Measurements from ENCODE around the gene MIGA2.

Gene MIGA2

DNA sequence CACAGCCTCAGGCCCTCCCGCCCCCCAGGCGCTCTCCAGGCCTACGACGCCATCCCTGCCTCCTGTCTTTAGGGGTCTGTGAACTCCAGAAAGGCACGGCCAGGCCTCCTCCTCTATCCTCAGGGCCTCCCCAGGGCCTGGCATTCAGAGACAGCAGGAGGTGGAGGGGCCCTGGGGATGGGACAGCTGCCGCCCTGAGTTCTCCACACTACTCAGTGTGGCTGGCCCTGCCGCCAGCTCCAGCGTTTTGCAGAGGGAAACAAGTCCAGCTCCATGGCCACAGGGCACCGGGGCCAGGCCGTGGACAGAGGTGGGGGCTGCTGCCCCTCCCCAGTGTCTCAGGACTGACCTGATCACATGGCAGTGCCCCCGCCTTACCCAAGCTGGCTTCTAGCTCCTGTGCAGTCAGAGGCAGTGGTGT is 24.7 kb upstream of the MIGA2 start:
- Histone ChIP-seq H3K4me3 (ENCODE audit: low read depth, low read length, poor library complexity, severe bottlenecking) (no peak overlapping the region), H3K27me3 (ENCODE audit: insufficient read depth, low read length) (no peaks in the 10 kb centered on the region), H2AFZ (ENCODE audit: low read length) (no peak overlapping the region), H3K4me2 (ENCODE audit: low read length) (no peak overlapping the region), H3K79me2 (ENCODE audit: insufficient read depth, low read length) (no peaks in the 10 kb centered on the region), H3K9me3 (ENCODE audit: low read length) (no peaks in the 10 kb centered on the region), H3K27ac (ENCODE audit: low read depth, low read length, poor library complexity, severe bottlenecking) (no peak overlapping the region), H3K4me1 (ENCODE audit: insufficient read depth, low read length, severe bottlenecking) (no peaks in the 10 kb centered on the region), H3K9me2 (ENCODE audit: low read depth, low read length) (no peaks in the 10 kb centered on the region), H3K9ac (ENCODE audit: low read length) (no peak overlapping the region), H3F3A (ENCODE audit: insufficient read depth, low read length) (no peaks in the 10 kb centered on the region), H4K20me1 (ENCODE audit: insufficient read depth, low read length) (no peaks in the 10 kb centered on the region), H3K36me3 (ENCODE audit: insufficient read depth, low read length) (peaks cover 72% of the 10 kb centered on the region)
- no peak for TF ChIP-seq CTCF (IDR thresholded peaks at IDR 0.05; ENCODE audit: low read length)

- no peaks in the 10 kb centered on the region for H3K79me2 ChIP-seq (ENCODE audit: insufficient read depth, low read length)
- H3K4me3 ChIP-seq (ENCODE audit: low read depth, low read length, poor library complexity, severe bottlenecking) = no peak overlapping the region
- H3K9me2 ChIP-seq (ENCODE audit: low read depth, low read length) = no peaks in the 10 kb centered on the region
- H3K9ac ChIP-seq (ENCODE audit: low read length) = no peak overlapping the region
- H3K36me3 ChIP-seq (ENCODE audit: insufficient read depth, low read length) = peaks cover 66% of the 10 kb centered on the region
- H4K20me1 ChIP-seq (ENCODE audit: insufficient read depth, low read length) = no peaks in the 10 kb centered on the region
- no peak overlapping the region for H3K27ac ChIP-seq (ENCODE audit: low read depth, low read length, poor library complexity, severe bottlenecking)
- no peaks in the 10 kb centered on the region for H3F3A ChIP-seq (ENCODE audit: insufficient read depth, low read length)
- H3K27me3 ChIP-seq (ENCODE audit: insufficient read depth, low read length) = no peaks in the 10 kb centered on the region
- no peak overlapping the region for H3K4me2 ChIP-seq (ENCODE audit: low read length)
- no peaks in the 10 kb centered on the region for H3K4me1 ChIP-seq (ENCODE audit: insufficient read depth, low read length, severe bottlenecking)
- no peak overlapping the region for H2AFZ ChIP-seq (ENCODE audit: low read length)
- no peaks in the 10 kb centered on the region for H3K9me3 ChIP-seq (ENCODE audit: low read length)
- TF ChIP-seq EZH2 (IDR thresholded peaks at IDR 0.05; ENCODE audit: borderline replicate concordance, low read length) (no peak), CTCF (IDR thresholded peaks at IDR 0.05; ENCODE audit: low read length) (no peak)
These were observed 24.1 kb upstream of the MIGA2 start for GRCh38 chr9:129012343-129012742.

- H4K20me1 ChIP-seq (ENCODE audit: insufficient read depth, low read length) = no peaks in the 10 kb centered on the region
- H3K9me3 ChIP-seq (ENCODE audit: low read length) = no peaks in the 10 kb centered on the region
- H3K27ac ChIP-seq (ENCODE audit: low read depth, low read length, poor library complexity, severe bottlenecking) = no peak overlapping the region
- no peak overlapping the region for H2AFZ ChIP-seq (ENCODE audit: low read length)
- H3F3A ChIP-seq (ENCODE audit: insufficient read depth, low read length) = no peaks in the 10 kb centered on the region
- no peaks in the 10 kb centered on the region for H3K27me3 ChIP-seq (ENCODE audit: insufficient read depth, low read length)
- H3K9me2 ChIP-seq (ENCODE audit: low read depth, low read length) = no peaks in the 10 kb centered on the region
- H3K4me3 ChIP-seq (ENCODE audit: low read depth, low read length, poor library complexity, severe bottlenecking) = no peak overlapping the region
- no peak overlapping the region for H3K4me2 ChIP-seq (ENCODE audit: low read length)
- TF ChIP-seq EZH2 (IDR thresholded peaks at IDR 0.05; ENCODE audit: borderline replicate concordance, low read length) (no peak), CTCF (IDR thresholded peaks at IDR 0.05; ENCODE audit: low read length) (no peak)
- H3K4me1 ChIP-seq (ENCODE audit: insufficient read depth, low read length, severe bottlenecking) = no peaks in the 10 kb centered on the region
- no peaks in the 10 kb centered on the region for H3K79me2 ChIP-seq (ENCODE audit: insufficient read depth, low read length)
- H3K9ac ChIP-seq (ENCODE audit: low read length) = no peak overlapping the region
- peaks cover 60% of the 10 kb centered on the region; the same call in 1 of the 2 replicates for H3K36me3 ChIP-seq (ENCODE audit: insufficient read depth, low read length)
These were observed 23.5 kb upstream of the MIGA2 start for GRCh38 chr9:129012893-129013448.
